SJCRH30 (cell line): ENCODE measurements around the gene FAM20A. TPM values are rescaled to one million over a fixed set of nuclear protein-coding genes. Genes with fewer than 3 reads are reported as not detected.
"Not testable (repeated sequence)": the region's sequence is repeated elsewhere in the genome, so short reads cannot be mapped to it uniquely, and the experiment has no call there.

Experiments
- DNase-seq, 2 experiments: peaks; one replicate each; pipeline ENCODE4 v3.0.0-alpha.2; 2015 to 2020
- H3K27ac ChIP-seq: fragments of 250-450 bp; sonication (Bioruptor Pico); 2 replicates; pipeline ENCODE4 v1.5.1; 2020; ENCODE audit warnings: mild to moderate bottlenecking, moderate library complexity
- H3K27me3 ChIP-seq: fragments of 250-450 bp; sonication (Bioruptor Pico); 2 replicates; pipeline ENCODE4 v1.5.1; 2020; ENCODE audit warnings: mild to moderate bottlenecking, moderate library complexity
- H3K36me3 ChIP-seq: fragments of 250-450 bp; sonication (Bioruptor Pico); 2 replicates; pipeline ENCODE4 v1.5.1; 2020; ENCODE audit warnings: mild to moderate bottlenecking, moderate library complexity
- H3K4me1 ChIP-seq: fragments of 250-450 bp; sonication (Bioruptor Pico); 2 replicates; pipeline ENCODE4 v1.5.1; 2020; ENCODE audit warnings: mild to moderate bottlenecking, moderate library complexity
- H3K4me3 ChIP-seq: fragments of 250-450 bp; sonication (Bioruptor Pico); 2 replicates; pipeline ENCODE4 v1.5.1; 2020; ENCODE audit warnings: mild to moderate bottlenecking, moderate library complexity
- H3K9me3 ChIP-seq: fragments of 250-450 bp; sonication (Bioruptor Pico); replicated peaks from 2 replicates; pipeline ENCODE4 v1.5.1; 2020; ENCODE audit warnings: mild to moderate bottlenecking, moderate library complexity
- total RNA-seq: library from RNA; depleted of rRNA; stranded (reverse); fragments of >200 nt; shearing (Covaris generic); gene quantifications from 2 replicates; pipeline ENCODE4 v1.2.3, GENCODE V29; 2014; rRNA removed

FAM20A gene
- total RNA-seq, 1 experiment from 2014 or later: 1.0 TPM

GRCh38 chr17:68499587-68499986, 101.6 kb downstream of the FAM20A start:
- Histone ChIP-seq H3K27ac (no peak overlapping the region), H3K36me3 (no peaks in the 10 kb centered on the region), H3K27me3 (no peaks in the 10 kb centered on the region), H3K4me3 (no peak overlapping the region), H3K4me1 (no peaks in the 10 kb centered on the region), H3K9me3 (no peaks in the 10 kb centered on the region; the same call in 1 of the 2 replicates)
- no peak for DNase-seq

DNA sequence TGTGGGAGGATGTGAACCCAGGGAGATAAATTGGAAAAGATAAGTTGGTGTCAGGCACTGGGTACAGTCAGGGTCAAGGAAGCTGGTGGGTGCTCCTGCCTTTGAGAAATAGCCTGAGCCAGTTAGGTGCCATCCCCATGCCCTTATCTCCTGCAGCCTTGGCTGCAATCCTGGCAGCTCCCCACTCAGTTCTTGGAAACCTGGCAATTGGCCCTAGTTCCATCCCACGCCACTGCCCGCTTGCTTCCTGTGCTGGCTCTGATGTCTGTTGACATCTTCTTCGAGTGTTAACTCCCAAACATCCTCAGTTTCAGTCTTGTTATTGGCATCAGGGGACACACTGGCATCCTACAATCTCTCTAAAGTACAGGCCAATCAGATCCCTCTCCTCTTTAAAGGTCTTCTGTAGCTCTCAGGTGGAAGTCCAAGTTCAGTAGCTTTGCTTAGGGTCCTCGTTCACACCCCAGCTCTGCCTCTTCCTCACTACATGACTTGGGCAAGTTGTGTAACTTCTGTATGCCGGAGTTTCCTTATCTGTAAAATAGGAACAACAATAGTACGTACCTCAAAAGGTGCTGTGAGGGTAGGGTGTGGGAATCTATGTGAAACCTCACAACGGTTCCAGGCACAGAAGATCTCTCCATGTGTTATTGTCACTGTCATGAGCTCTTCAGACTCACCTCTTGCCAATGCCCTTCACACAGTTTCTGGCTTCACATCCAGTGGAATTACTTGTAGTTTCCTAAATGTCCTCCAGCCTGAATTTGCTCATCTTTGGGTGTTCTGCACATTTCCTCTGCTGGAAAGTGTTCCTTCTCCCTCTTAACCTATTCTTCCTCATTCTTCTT, 102.5 kb downstream of the FAM20A start:
- H3K27ac ChIP-seq: no peak overlapping the region
- H3K36me3 ChIP-seq: no peaks in the 10 kb centered on the region
- H3K4me1 ChIP-seq: no peaks in the 10 kb centered on the region

GRCh38 chr17:68497885-68498319, 103.3 kb downstream of the FAM20A start:
- DNase-seq: no peak
- Histone ChIP-seq H3K4me3 (no peak overlapping the region), H3K27ac (no peak overlapping the region), H3K9me3 (no peaks in the 10 kb centered on the region), H3K27me3 (no peaks in the 10 kb centered on the region), H3K36me3 (no peaks in the 10 kb centered on the region), H3K4me1 (no peaks in the 10 kb centered on the region)

More for the DNA sequence above, 102.5 kb downstream of the FAM20A start:
- Histone ChIP-seq H3K4me3 (no peak overlapping the region), H3K9me3 (no peaks in the 10 kb centered on the region; the same call in 1 of the 2 replicates), H3K27me3 (no peaks in the 10 kb centered on the region)
- no peak for DNase-seq

GRCh38 chr17:68495081-68495480, 106.1 kb downstream of the FAM20A start:
- H3K4me1 ChIP-seq: peaks cover 3% of the 10 kb centered on the region; the same call in 1 of the 2 replicates
- no peaks in the 10 kb centered on the region for H3K27me3 ChIP-seq

DNA sequence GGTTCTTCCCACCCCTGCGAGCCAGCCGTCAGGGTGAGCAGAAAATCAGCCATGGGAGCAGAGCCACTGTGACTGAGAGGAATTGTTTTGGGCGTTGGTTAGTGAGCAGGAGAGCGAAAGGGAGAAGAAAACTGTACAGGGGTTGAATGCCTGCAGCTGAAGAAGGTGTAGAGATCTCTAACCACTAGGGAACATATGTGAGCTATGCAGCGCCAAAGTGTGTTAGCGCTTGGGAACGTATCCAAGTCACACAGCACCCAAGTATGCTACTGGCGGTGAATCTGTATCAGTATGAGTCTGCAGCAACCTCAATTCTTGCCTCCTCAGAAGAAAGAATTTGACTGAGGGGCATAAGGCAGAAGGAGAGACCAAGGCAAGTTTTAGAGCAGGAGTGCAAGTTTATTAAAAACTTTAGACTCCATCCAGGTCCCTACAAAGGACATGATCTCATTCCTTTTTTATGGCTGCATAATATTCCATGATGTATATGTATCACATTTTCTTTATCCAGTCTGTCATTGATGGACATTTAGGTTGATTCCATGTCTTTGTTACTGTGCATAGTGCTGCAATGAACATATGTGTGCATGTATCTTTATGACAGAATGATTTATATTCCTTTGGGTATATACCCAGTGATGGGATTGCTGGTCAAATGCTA, 108.6 kb downstream of the FAM20A start:
- not testable (repeated sequence) for H3K27ac ChIP-seq, H3K27me3 ChIP-seq, H3K4me3 ChIP-seq, H3K4me1 ChIP-seq, H3K36me3 ChIP-seq, DNase-seq, H3K9me3 ChIP-seq

More at GRCh38 chr17:68495081-68495480, 106.1 kb downstream of the FAM20A start:
- Histone ChIP-seq H3K27ac (no peak overlapping the region), H3K36me3 (no peaks in the 10 kb centered on the region), H3K9me3 (no peaks in the 10 kb centered on the region), H3K4me3 (no peak overlapping the region)
- DNase-seq: no peak

DNA sequence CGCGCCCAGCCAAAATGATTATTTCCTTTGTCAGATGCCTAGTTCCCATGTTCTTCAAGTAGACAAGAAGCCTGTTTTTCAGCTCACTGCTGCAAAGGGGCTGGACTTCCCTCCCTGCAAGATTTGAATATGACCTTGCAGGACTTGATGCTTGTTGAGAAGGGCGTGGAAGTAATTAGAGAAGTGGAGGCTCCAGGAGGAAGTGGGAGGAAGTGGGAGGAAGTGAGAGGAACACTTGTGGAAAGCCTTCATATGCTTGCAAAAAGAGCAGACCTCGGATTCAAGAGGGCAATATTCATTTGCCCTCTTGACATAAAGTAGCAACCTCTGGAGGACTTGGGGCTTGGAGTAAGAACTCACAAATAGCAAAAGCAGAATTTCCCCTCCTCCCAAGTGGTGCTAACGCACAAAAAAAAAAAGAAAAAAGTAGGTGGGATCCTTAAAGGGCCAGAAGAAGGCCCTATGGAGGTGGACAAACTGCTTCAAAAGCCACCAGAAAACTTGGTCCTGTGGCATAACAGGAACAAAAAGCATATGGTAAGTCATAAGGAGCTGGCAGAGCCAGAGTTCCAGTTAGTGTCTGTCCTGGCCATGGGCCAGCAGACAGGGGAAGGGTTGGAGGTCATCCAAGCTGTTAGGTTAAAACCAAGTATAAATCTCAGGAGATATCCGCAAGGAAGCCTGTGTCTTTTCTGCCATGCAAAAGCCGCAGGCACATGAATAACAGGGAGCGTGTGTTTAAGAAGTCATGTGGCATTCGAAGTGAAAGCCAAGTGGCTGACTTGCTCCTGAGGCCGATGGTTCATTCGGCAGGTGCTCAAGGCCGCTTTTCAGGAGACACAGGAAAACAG, 109.6 kb downstream of the FAM20A start:
- H3K9me3 ChIP-seq: no peaks in the 10 kb centered on the region
- no peaks in the 10 kb centered on the region for H3K36me3 ChIP-seq
- DNase-seq: peak in 1 of 2 experiments; percentile 32
- H3K27me3 ChIP-seq: no peaks in the 10 kb centered on the region
- no peak overlapping the region for H3K4me3 ChIP-seq
- no peak overlapping the region for H3K27ac ChIP-seq
- H3K4me1 ChIP-seq: peaks cover 3% of the 10 kb centered on the region; the same call in 1 of the 2 replicates

DNA sequence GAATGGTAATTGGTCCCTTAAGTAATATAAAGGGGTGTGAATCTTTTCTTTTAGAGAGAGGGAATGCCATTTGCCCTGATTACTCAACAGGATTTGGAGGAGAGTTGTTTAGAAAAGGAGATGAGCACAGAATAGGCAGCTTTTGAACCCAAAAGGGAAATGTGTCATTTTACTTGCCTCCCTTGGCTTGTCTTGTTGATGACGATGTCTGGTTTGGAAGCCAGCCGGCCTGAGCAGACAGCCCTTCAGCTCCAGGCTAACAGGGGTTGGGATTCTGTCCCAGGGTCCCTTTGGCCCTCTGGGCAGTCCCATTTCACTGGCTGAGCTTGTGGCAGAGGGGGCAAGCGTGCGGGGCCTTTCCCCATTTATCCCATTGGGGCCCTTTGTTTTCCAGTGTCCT, 111.2 kb downstream of the FAM20A start:
- no peak overlapping the region for H3K4me3 ChIP-seq
- H3K4me1 ChIP-seq: peaks cover 3% of the 10 kb centered on the region; the same call in 1 of the 2 replicates
- no peaks in the 10 kb centered on the region for H3K9me3 ChIP-seq
- H3K27me3 ChIP-seq: no peaks in the 10 kb centered on the region
- H3K27ac ChIP-seq: no peak overlapping the region
- no peak for DNase-seq
- no peaks in the 10 kb centered on the region for H3K36me3 ChIP-seq

Other genes starting within 250 kb of the FAM20A start
- gene WIPI1, start 143.9 kb downstream of the FAM20A start, total RNA-seq: 19.0 and 25.8 TPM in 2 replicates
- gene PRKAR1A, start 88.9 kb downstream of the FAM20A start, total RNA-seq: 407 and 454 TPM in 2 replicates